ENCODE measurements around the gene SV2C. TPM values are rescaled to one million over a fixed set of nuclear protein-coding genes. Genes with fewer than 3 reads are reported as not detected.

The SV2C gene
- total RNA-seq, 4 donors from 2014 or later, result 0.18 to 0.85 (median 0.27) TPM; not detected in 1

DNA sequence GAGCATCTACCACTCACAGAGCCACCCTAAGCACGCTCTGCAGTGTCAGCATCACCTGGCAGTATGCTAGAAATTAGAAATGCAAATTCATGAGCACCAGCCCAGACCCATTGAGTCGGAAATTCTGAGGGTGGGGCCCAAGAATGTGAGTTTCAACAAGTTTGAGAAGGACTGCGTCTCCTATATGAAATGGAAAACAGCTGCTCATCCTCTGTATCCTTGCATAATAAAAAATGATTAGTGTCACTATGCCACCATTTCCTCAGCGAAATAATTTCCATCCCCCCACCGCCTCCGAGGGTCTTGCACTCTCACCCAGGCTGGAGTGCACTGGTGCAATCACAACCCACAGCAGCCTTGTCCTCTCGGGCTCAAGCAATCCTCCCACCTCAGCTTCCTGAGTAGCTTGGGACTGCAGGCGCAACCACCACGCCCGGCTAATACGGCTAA is 318.6 kb downstream of the SV2C start:
- peak in 2 of 3 donors; percentile 62 to 64 for DNase-seq
- Histone ChIP-seq H3K4me1 (peaks cover 0 to 13% (median 0%) of the 10 kb centered on the region in 4 donors), H3K27ac (peak overlapping the region; percentile 82 to 89 (median 88)), H3K9me3 (no peaks in the 10 kb centered on the region), H3K27me3 (no peaks in the 10 kb centered on the region), H3K4me3 (peak overlapping the region; percentile 67 to 77 (median 74)), H3K36me3 (no peaks in the 10 kb centered on the region)
- no peak for TF ChIP-seq POLR2A (IDR thresholded peaks at IDR 0.05)
- TF ChIP-seq, protein P1, sequence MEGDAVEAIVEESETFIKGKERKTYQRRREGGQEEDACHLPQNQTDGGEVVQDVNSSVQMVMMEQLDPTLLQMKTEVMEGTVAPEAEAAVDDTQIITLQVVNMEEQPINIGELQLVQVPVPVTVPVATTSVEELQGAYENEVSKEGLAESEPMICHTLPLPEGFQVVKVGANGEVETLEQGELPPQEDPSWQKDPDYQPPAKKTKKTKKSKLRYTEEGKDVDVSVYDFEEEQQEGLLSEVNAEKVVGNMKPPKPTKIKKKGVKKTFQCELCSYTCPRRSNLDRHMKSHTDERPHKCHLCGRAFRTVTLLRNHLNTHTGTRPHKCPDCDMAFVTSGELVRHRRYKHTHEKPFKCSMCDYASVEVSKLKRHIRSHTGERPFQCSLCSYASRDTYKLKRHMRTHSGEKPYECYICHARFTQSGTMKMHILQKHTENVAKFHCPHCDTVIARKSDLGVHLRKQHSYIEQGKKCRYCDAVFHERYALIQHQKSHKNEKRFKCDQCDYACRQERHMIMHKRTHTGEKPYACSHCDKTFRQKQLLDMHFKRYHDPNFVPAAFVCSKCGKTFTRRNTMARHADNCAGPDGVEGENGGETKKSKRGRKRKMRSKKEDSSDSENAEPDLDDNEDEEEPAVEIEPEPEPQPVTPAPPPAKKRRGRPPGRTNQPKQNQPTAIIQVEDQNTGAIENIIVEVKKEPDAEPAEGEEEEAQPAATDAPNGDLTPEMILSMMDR (IDR thresholded peaks at IDR 0.05), result no peak

DNA sequence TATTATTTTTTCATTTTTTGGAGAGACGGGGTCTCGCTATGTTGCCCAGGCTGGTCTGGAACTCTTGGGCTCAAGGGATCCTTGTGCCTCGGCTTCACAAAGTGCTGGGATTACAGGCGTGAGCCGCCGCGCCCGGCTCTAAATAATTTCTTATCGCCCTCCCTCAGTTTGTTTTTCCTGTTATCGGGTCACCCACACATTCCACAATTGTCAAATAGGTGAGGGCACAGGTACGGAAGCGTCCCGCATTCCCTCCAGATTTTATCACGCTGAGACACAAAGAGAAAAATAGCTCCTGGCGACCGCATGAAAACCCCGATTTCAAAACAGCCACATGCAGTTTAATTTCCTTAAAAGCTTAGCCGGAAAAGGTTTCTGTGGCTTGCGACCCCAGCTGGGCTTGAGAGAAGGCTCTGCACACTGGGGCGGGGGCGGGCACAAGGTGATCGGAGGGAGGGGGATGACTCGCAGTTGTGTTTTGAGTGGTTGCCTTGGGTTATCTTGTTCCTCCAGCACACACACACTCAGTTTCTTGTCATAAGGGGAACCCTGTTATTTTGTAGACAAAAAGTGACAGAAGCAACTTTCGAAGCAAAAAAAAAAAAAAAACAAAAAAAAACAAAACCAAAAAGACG is 319.2 kb downstream of the SV2C start:
- Histone ChIP-seq H3K4me3 (peak overlapping the region; percentile 67 to 77 (median 74)), H3K36me3 (no peaks in the 10 kb centered on the region), H3K27me3 (no peaks in the 10 kb centered on the region), H3K27ac (peak overlapping the region; percentile 82 to 89 (median 88)), H3K9me3 (no peaks in the 10 kb centered on the region), H3K4me1 (peaks cover 0 to 13% (median 0%) of the 10 kb centered on the region in 4 donors)
- DNase-seq, result peak; percentile 59 to 91 (median 79)
- TF ChIP-seq POLR2A (IDR thresholded peaks at IDR 0.05), result no peak
- TF ChIP-seq, protein P1 (IDR thresholded peaks at IDR 0.05), result no peak

DNA sequence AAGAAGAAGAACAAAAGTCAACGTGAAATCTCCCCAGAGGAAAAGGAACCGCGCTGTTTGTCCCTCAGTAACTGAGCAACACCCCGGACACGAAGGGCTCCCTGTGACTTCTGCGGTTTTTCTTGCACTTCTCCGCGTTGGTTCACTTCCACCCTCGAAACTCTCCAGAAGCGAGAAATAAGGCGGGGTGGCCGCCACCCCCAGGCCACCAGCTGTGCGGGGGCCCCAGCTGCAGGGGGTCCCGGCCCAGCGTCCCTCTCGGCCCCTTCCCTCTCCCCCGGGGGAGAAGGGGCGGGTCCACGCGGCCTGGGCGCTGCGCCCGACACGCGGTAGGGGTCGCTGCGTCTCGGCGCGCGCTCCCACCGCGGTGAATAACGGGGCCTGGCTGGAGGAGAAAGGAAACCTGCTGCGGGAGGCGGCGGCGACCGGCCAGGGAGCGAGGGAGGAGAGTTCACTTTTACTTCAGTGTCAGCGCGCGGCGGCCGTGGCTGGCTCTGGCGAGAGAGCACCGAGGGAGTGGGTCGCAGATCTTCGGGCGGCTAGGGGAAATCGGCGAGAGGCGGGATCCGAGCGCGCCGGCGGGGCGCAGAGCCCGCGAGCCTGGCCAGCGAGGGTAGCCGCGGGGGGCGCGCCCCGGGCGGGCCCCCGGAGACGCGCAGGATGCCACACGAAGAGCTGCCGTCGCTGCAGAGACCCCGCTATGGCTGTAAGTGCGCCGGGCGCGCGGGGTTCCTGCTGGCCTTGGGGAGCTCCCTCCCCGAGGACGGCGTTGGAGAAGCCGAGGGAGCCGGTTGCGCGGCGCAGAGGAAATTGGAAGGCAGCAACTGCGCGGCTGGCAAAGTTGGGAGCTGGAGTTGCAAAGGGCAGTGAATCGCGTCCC is 319.9 kb downstream of the SV2C start, which contains the start of gene IQGAP2:
TSS of gene IQGAP2 (plus strand) at position 400 of the 880 bp plus-strand sequence. CDS start at position 661, 261 bp downstream.
- Histone ChIP-seq H3K9me3 (no peaks in the 10 kb centered on the region), H3K36me3 (no peaks in the 10 kb centered on the region), H3K27me3 (no peaks in the 10 kb centered on the region), H3K4me1 (peaks cover 0 to 13% (median 0%) of the 10 kb centered on the region in 4 donors), H3K4me3 (peak within 1 kb of the TSS; percentile 67 to 77 (median 74)), H3K27ac (peak within 1 kb of the TSS; percentile 82 to 89 (median 88))
- TF ChIP-seq, protein P1 (IDR thresholded peaks at IDR 0.05), result peak; percentile 6 to 96 (median 82)
- peak; percentile 21 to 47 for TF ChIP-seq POLR2A (IDR thresholded peaks at IDR 0.05)
- peak; percentile 78 to 90 (median 89) for DNase-seq

Small RNAs within 50 kb of the gene (small RNA-seq; reads per million reads assigned to genes)
- gene AC113404.2 (0 reads per million in 2 donors), gene RNA5SP186 (0 reads per million in 2 donors)
